ENCODE results near the gene LGR6.
A peak's percentile ranks its signal among the peaks of the same experiment; 100 is the strongest.
"Not testable (repeated sequence)": the region's sequence is repeated elsewhere in the genome, so short reads cannot be mapped to it uniquely, and the experiment has no call there.

LGR6 gene

GRCh38 chr1:202237052-202237451 is 43.5 kb downstream of the LGR6 start:
- Histone ChIP-seq H3K4me2 (ENCODE audit: low read depth, low read length, poor library complexity, severe bottlenecking) (no peak overlapping the region), H3K27me3 (ENCODE audit: insufficient read depth, low read length, poor library complexity, severe bottlenecking) (no peaks in the 10 kb centered on the region), H3K79me2 (ENCODE audit: insufficient read depth, low read length) (no peaks in the 10 kb centered on the region), H4K20me1 (ENCODE audit: insufficient read depth, low read length, poor library complexity, severe bottlenecking) (no peaks in the 10 kb centered on the region), H3K36me3 (ENCODE audit: insufficient read depth, low read length) (no peaks in the 10 kb centered on the region), H3K9me3 (ENCODE audit: insufficient read depth, low read depth, low read length) (no peaks in the 10 kb centered on the region), H3K9ac (ENCODE audit: low read depth, low read length, poor library complexity, severe bottlenecking) (peak overlapping the region; percentile 49), H3F3A (ENCODE audit: low read depth) (no peaks in the 10 kb centered on the region), H3K4me3 (ENCODE audit: low read length, poor library complexity, severe bottlenecking) (no peak overlapping the region), H3K4me1 (ENCODE audit: insufficient read depth, low read length, poor library complexity, severe bottlenecking) (no peaks in the 10 kb centered on the region), H2AFZ (ENCODE audit: low read length) (0 out of 2 replicates have a peak overlapping the region, but pooled peaks have one; percentile 31), H3K9me2 (replicated peaks; ENCODE audit: low read depth, low read length) (no peaks in the 10 kb centered on the region)
- TF ChIP-seq, protein P1, sequence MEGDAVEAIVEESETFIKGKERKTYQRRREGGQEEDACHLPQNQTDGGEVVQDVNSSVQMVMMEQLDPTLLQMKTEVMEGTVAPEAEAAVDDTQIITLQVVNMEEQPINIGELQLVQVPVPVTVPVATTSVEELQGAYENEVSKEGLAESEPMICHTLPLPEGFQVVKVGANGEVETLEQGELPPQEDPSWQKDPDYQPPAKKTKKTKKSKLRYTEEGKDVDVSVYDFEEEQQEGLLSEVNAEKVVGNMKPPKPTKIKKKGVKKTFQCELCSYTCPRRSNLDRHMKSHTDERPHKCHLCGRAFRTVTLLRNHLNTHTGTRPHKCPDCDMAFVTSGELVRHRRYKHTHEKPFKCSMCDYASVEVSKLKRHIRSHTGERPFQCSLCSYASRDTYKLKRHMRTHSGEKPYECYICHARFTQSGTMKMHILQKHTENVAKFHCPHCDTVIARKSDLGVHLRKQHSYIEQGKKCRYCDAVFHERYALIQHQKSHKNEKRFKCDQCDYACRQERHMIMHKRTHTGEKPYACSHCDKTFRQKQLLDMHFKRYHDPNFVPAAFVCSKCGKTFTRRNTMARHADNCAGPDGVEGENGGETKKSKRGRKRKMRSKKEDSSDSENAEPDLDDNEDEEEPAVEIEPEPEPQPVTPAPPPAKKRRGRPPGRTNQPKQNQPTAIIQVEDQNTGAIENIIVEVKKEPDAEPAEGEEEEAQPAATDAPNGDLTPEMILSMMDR (conservative IDR thresholded peaks at IDR 0.05; ENCODE audit: low read length), result peak; percentile 73
- no peak for TF ChIP-seq EZH2phosphoT487 (IDR thresholded peaks at IDR 0.05; ENCODE audit: borderline replicate concordance)

GRCh38 chr1:202238914-202239313 is 45.3 kb downstream of the LGR6 start:
- no peak overlapping the region for H2AFZ ChIP-seq (ENCODE audit: low read length)

DNA sequence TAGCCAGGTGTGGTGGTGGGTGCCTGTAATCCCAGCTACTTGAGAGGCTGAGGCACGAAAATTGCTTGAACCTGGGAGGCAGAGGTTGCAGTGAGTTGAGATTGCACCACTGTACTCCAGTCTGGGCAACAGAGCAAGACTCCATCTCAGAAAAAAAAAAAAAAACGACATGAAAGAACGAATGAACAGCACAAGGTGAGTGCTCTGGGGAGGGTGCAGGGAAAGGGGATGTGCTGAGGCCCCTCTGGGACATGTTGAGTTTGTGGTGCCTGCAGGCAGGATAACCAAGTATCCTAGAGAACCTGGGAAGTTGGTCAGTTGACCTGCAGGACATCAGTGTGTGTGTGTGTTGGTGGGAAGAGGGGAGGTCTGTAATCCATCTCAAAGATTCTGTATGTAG is 46.6 kb downstream of the LGR6 start:
- H2AFZ ChIP-seq (ENCODE audit: low read length); H3F3A ChIP-seq (ENCODE audit: low read depth); H3K4me2 ChIP-seq (ENCODE audit: low read depth, low read length, poor library complexity, severe bottlenecking); H3K4me1 ChIP-seq (ENCODE audit: insufficient read depth, low read length, poor library complexity, severe bottlenecking); H3K27me3 ChIP-seq (ENCODE audit: insufficient read depth, low read length, poor library complexity, severe bottlenecking); H3K4me3 ChIP-seq (ENCODE audit: low read length, poor library complexity, severe bottlenecking); H3K9me3 ChIP-seq (ENCODE audit: insufficient read depth, low read depth, low read length); H3K9ac ChIP-seq (ENCODE audit: low read depth, low read length, poor library complexity, severe bottlenecking); H3K79me2 ChIP-seq (ENCODE audit: insufficient read depth, low read length); H3K36me3 ChIP-seq (ENCODE audit: insufficient read depth, low read length); H3K9me2 ChIP-seq (replicated peaks; ENCODE audit: low read depth, low read length); H4K20me1 ChIP-seq (ENCODE audit: insufficient read depth, low read length, poor library complexity, severe bottlenecking): not testable (repeated sequence)

More at GRCh38 chr1:202238914-202239313, 45.3 kb downstream of the LGR6 start:
- Histone ChIP-seq H3F3A (ENCODE audit: low read depth) (no peaks in the 10 kb centered on the region), H3K4me3 (ENCODE audit: low read length, poor library complexity, severe bottlenecking) (no peak overlapping the region), H3K9me3 (ENCODE audit: insufficient read depth, low read depth, low read length) (no peaks in the 10 kb centered on the region), H3K36me3 (ENCODE audit: insufficient read depth, low read length) (no peaks in the 10 kb centered on the region), H3K9me2 (replicated peaks; ENCODE audit: low read depth, low read length) (no peaks in the 10 kb centered on the region), H3K79me2 (ENCODE audit: insufficient read depth, low read length) (no peaks in the 10 kb centered on the region), H3K27me3 (ENCODE audit: insufficient read depth, low read length, poor library complexity, severe bottlenecking) (no peaks in the 10 kb centered on the region), H3K4me2 (ENCODE audit: low read depth, low read length, poor library complexity, severe bottlenecking) (no peak overlapping the region), H3K9ac (ENCODE audit: low read depth, low read length, poor library complexity, severe bottlenecking) (no peak overlapping the region), H3K4me1 (ENCODE audit: insufficient read depth, low read length, poor library complexity, severe bottlenecking) (no peaks in the 10 kb centered on the region), H4K20me1 (ENCODE audit: insufficient read depth, low read length, poor library complexity, severe bottlenecking) (no peaks in the 10 kb centered on the region)
- no peak for TF ChIP-seq EZH2phosphoT487 (IDR thresholded peaks at IDR 0.05; ENCODE audit: borderline replicate concordance)
- TF ChIP-seq, protein P1 (conservative IDR thresholded peaks at IDR 0.05; ENCODE audit: low read length), result no peak

- Histone ChIP-seq H3K9me2 (replicated peaks; ENCODE audit: low read depth, low read length) (no peaks in the 10 kb centered on the region), H3K9ac (ENCODE audit: low read depth, low read length, poor library complexity, severe bottlenecking) (no peak overlapping the region), H3K4me3 (ENCODE audit: low read length, poor library complexity, severe bottlenecking) (no peak overlapping the region), H3K79me2 (ENCODE audit: insufficient read depth, low read length) (no peaks in the 10 kb centered on the region), H3K4me1 (ENCODE audit: insufficient read depth, low read length, poor library complexity, severe bottlenecking) (no peaks in the 10 kb centered on the region), H3K9me3 (ENCODE audit: insufficient read depth, low read depth, low read length) (no peaks in the 10 kb centered on the region), H3K27me3 (ENCODE audit: insufficient read depth, low read length, poor library complexity, severe bottlenecking) (no peaks in the 10 kb centered on the region), H2AFZ (ENCODE audit: low read length) (no peak overlapping the region), H4K20me1 (ENCODE audit: insufficient read depth, low read length, poor library complexity, severe bottlenecking) (no peaks in the 10 kb centered on the region), H3F3A (ENCODE audit: low read depth) (no peaks in the 10 kb centered on the region), H3K36me3 (ENCODE audit: insufficient read depth, low read length) (no peaks in the 10 kb centered on the region), H3K4me2 (ENCODE audit: low read depth, low read length, poor library complexity, severe bottlenecking) (no peak overlapping the region)
- TF ChIP-seq, protein P1 (conservative IDR thresholded peaks at IDR 0.05; ENCODE audit: low read length), result no peak
- no peak for TF ChIP-seq EZH2phosphoT487 (IDR thresholded peaks at IDR 0.05; ENCODE audit: borderline replicate concordance)
These were observed 47.4 kb downstream of the LGR6 start for GRCh38 chr1:202240956-202241355.

Measured in Loucy (cell line).